ENCODE data around the gene ZNF516.

Gene ZNF516

GRCh38 chr18:76462326-76462694 lies 32.7 kb downstream of the ZNF516 start:
- DNase-seq (ENCODE audit: low read depth): no peak
- H3K4me3 ChIP-seq (ENCODE audit: low read length): no peak overlapping the region
- TF ChIP-seq CTCF (conservative IDR thresholded peaks at IDR 0.05; ENCODE audit: low read length): no peak

- H3K4me3 ChIP-seq (ENCODE audit: low read length): no peak overlapping the region
- no peak for TF ChIP-seq CTCF (conservative IDR thresholded peaks at IDR 0.05; ENCODE audit: low read length)
These were observed 33.2 kb downstream of the ZNF516 start for GRCh38 chr18:76461692-76462325.

GRCh38 chr18:76461148-76461547 lies 33.9 kb downstream of the ZNF516 start:
- no peak overlapping the region for H3K4me3 ChIP-seq (ENCODE audit: low read length)
- DNase-seq (ENCODE audit: low read depth): no peak
- TF ChIP-seq CTCF (conservative IDR thresholded peaks at IDR 0.05; ENCODE audit: low read length): no peak

More at GRCh38 chr18:76461692-76462325, 33.2 kb downstream of the ZNF516 start:
- no peak for DNase-seq (ENCODE audit: low read depth)

- peak; percentile 58 for DNase-seq (ENCODE audit: low read depth)
- no peak for TF ChIP-seq CTCF (conservative IDR thresholded peaks at IDR 0.05; ENCODE audit: low read length)
These were observed 34.6 kb downstream of the ZNF516 start for GRCh38 chr18:76460482-76460881.

GRCh38 chr18:76459687-76460350 lies 35.2 kb downstream of the ZNF516 start:
- H3K4me3 ChIP-seq (ENCODE audit: low read length): peak overlapping the region; percentile 33
- peak; percentile 25; the same call in 1 of the 2 replicates for TF ChIP-seq CTCF (conservative IDR thresholded peaks at IDR 0.05; ENCODE audit: low read length)
- peak; percentile 100 for DNase-seq (ENCODE audit: low read depth)

More at GRCh38 chr18:76460482-76460881, 34.6 kb downstream of the ZNF516 start:
- peak overlapping the region; percentile 33 for H3K4me3 ChIP-seq (ENCODE audit: low read length)

- peak overlapping the region; percentile 29 for H3K4me3 ChIP-seq (ENCODE audit: low read length)
- no peak for DNase-seq (ENCODE audit: low read depth)
These were observed 35.7 kb downstream of the ZNF516 start for GRCh38 chr18:76459312-76459686.

More at GRCh38 chr18:76459312-76459686, 35.7 kb downstream of the ZNF516 start:
- no peak for TF ChIP-seq CTCF (conservative IDR thresholded peaks at IDR 0.05; ENCODE audit: low read length)
